ENCODE measurements around the gene FAM168B.

FAM168B gene

GRCh38 chr2:131027566-131028528 is 65.4 kb downstream of the FAM168B start:
- no peak for DNase-seq (ENCODE audit: low spot score)
- no peak for FAIRE-seq

- FAIRE-seq (no peak), DNase-seq (ENCODE audit: low spot score) (no peak)
Measured at GRCh38 chr2:131026919-131027318, 66.3 kb downstream of the FAM168B start.

GRCh38 chr2:131023758-131024157 is 69.5 kb downstream of the FAM168B start:
- DNase-seq (ENCODE audit: low spot score) (no peak), FAIRE-seq (no peak)

GRCh38 chr2:131022731-131023130 is 70.5 kb downstream of the FAM168B start:
- no peak for DNase-seq (ENCODE audit: low spot score)

GRCh38 chr2:131016826-131017741 is 76.2 kb downstream of the FAM168B start:
- DNase-seq (ENCODE audit: low spot score) (no peak), FAIRE-seq (no peak)

More at GRCh38 chr2:131022731-131023130, 70.5 kb downstream of the FAM168B start:
- no peak for FAIRE-seq

GRCh38 chr2:131015764-131016163 is 77.5 kb downstream of the FAM168B start:
- FAIRE-seq (no peak), DNase-seq (ENCODE audit: low spot score) (no peak)

- FAIRE-seq (no peak), DNase-seq (ENCODE audit: low spot score) (no peak)
Measured at GRCh38 chr2:131014141-131014540, 79.1 kb downstream of the FAM168B start.

GRCh38 chr2:131011486-131011885 is 81.8 kb downstream of the FAM168B start:
- DNase-seq (ENCODE audit: low spot score) (no peak), FAIRE-seq (no peak)

GRCh38 chr2:131010566-131010965 is 82.7 kb downstream of the FAM168B start:
- FAIRE-seq (no peak), DNase-seq (ENCODE audit: low spot score) (no peak)

- FAIRE-seq (no peak), DNase-seq (ENCODE audit: low spot score) (no peak)
Measured at GRCh38 chr2:131009713-131010475, 83.4 kb downstream of the FAM168B start.

GRCh38 chr2:131008967-131009366 is 84.3 kb downstream of the FAM168B start:
- FAIRE-seq = no peak
- no peak for DNase-seq (ENCODE audit: low spot score)

GRCh38 chr2:131006561-131006960 is 86.7 kb downstream of the FAM168B start:
- no peak for FAIRE-seq
- DNase-seq (ENCODE audit: low spot score) = no peak

GRCh38 chr2:131005216-131005935 is 87.9 kb downstream of the FAM168B start:
- no peak for DNase-seq (ENCODE audit: low spot score)
- no peak for FAIRE-seq

GRCh38 chr2:131004446-131005209 is 88.6 kb downstream of the FAM168B start:
- FAIRE-seq = no peak
- no peak for DNase-seq (ENCODE audit: low spot score)

GRCh38 chr2:130998561-130998960 is 94.7 kb downstream of the FAM168B start:
- no peak for FAIRE-seq
- no peak for DNase-seq (ENCODE audit: low spot score)

Data from RCC 7860 (cell line).